Femur (tissue), 1 donor: ENCODE results near the gene PNRC1.
"Not testable (repeated sequence)": the region's sequence is repeated elsewhere in the genome, so short reads cannot be mapped to it uniquely, and the experiment has no call there.

ENCODE experiments used
- DNase-seq: peaks from one replicate; pipeline ENCODE4 v3.0.0-alpha.2; 2017

The PNRC1 gene

DNA sequence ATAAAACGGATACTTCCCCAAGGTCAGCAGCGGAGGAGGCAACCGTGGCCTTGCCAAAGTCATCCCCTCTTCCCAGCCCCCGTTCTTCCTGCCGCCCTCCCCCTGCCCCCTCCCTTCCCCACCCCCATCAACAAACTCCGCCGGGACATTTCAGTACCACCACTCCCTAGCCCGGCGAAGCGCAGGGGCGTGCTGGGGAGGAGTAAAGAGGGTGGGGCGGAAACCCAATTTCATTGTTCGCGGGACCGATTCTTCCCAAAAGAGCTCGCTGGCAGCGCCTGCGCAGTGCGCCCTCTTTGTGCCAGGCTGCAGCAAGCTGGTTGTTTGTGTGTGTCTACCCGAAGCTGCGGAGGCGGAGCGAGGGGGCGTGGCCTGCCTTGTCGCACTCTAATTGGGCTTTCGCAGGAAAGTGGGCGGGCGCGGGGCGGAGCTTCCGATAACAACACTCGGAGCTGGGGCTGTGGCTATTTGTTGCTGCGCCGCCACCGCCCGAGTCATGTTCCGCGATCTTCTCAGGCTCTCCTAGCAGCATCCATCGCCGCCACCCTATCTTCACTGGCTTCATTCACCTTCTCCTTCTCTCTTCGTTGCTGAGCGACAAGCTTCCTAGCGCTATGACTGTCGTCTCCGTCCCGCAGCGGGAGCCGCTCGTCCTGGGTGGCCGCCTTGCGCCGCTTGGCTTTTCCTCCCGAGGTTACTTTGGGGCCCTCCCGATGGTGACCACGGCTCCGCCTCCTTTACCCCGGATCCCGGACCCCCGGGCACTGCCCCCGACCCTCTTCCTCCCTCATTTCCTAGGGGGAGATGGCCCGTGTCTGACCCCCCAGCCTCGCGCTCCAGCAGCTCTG lies at the start of gene PNRC1:
Gene PNRC1, plus strand, starts transcription at position 471 of the 848 bp plus-strand sequence. Its CDS starts 144 bp downstream, at position 615.
- peak; percentile 100 for DNase-seq

DNA sequence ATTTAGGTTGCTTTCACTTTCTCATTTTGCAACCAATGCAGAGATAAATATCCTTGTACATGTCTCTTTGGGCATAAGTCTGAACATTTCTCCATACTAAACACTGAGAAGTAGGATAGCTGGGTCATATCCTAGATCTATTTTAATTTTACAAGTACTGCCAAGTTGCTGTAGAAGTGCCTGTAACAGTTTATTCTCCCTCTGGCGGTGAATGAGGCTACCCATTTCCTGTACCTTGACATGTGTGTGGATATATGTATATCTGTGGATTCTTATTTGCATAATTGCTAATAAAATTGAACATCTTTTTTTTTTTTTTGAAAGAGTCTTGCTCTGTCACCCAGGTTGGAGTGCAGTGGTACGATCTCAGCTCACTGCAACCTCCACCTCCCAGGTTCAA lies 48.0 kb upstream of the PNRC1 start:
- no peak for DNase-seq

- DNase-seq: no peak
These were observed 47.1 kb upstream of the PNRC1 start for GRCh38 chr6:89033461-89033860.

DNA sequence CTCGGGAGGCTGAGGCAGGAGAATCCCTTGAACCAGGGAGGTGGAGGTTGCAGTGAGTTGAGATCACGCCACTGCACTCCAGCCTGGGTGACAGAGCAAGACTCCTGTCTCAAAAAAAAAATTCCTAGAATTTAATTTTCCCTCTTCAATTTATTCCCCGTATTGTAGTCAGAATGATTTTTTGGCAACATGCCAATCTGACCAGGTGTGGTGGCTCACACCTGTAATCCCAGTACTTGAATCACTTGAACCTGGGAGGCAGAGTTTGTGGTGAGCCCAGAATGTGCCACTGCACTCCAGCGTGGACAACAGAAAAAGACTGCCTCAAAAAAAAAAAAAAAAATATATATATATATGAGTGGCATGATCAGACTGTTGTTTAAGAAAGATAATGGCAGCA lies 46.4 kb upstream of the PNRC1 start:
- DNase-seq: not testable (repeated sequence)

DNA sequence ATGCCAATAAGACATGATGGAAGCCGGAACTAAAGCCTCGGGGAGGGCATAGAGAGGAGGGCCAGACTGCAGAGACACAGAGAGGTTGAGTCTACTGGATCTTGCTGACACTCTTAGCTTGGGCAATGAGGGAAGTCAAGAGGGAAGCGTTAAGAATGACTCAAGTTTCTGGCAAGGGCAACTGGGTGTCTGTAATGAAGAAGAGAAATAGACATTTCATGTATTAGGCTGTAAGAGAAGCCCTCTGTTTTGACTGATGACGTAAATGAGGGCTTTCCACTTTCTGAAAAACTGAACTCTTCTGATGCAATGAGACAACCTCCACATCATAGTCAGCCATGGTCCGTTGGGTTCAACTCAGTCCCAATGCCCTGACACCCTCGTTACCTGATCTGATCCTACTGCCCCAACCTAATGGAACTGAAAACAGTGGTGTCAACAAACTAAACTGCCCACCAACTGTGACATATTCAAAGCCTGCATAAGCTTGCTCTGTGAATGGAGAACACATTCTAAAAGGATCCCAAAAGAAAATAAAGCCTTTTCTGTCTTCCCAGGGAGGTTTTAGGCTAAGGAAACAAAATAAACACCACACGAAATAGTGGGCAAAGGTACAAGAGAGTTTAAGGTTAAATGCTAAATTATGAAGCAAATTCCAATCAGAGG lies 45.8 kb upstream of the PNRC1 start:
- peak; percentile 32 for DNase-seq

GRCh38 chr6:89035252-89036101 lies 45.1 kb upstream of the PNRC1 start:
- peak; percentile 79 for DNase-seq

DNA sequence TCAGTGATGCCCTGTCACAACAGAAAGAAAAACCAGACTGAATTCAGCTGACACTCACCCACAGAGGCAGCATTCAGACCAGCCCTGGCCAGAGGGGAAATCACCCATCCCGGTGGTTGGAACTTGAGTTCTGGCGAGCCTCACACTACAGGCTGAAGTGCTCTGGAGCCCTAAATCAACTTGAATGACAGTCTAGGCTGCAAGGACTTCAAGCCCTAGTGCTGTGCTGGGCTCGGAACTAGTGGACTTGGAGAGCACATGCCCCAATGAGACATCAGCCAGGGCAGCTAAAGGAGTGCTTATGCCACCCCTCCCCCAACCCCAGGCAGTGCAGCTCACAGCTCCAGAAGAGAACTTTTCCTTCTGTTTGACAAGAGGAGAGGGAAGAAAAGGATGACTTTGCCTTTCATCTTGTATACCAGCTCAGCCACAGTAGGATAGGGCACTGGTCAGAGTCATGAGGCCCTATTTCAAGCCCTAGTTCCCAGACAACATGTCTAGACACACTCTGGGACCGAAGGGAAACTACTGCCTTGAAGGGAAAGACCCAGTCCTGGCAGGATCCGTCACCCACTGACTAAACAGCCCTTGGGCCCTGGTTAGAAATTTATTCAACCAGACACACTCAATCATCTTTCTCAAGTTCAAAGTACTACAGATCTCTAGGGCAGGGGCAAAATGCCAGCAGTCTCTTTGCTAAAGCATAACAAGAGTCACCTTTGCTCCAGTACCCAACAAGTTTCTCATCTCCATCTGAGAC lies 43.2 kb upstream of the PNRC1 start:
- no peak for DNase-seq

DNA sequence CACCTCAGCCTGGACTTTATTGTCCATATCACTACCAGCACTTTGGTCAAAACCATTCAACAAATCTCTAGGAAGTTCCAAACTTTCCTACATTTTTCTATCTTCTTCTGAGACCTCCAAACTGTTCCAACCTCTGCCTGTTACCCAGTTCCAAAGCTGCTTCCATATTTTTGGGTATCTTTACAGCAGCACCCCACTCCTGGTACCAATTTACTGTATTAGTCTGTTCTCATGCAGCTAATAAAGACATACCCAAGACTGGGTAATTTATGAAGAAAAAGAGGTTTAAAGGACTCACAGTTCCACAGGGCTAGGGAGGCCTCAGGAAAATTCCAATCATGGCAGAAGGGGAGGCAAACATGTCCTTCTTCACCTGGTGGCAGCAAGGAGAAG lies 42.7 kb upstream of the PNRC1 start:
- DNase-seq: not testable (repeated sequence)

DNA sequence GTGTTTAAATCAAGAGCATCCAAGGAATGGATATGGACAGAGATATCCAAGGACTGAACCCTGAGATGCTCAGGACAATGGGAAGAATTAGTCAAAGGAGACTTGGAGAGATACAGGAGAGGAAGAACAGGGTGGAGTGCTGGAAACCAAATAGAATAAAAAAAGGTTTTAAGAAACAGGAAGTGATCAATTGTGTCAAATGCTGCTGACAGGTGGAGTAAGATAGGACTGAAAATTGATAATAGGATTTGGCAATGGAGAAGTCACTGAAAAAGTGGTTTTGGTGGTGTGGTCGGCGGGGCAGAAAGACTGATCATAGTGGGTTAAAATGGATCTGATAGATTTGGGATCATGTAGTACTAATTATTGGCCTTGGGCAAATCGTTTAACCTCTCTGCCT lies 37.9 kb upstream of the PNRC1 start:
- no peak for DNase-seq

GRCh38 chr6:89044328-89045010 lies 36.1 kb upstream of the PNRC1 start:
- no peak for DNase-seq

- DNase-seq: no peak
These were observed 35.6 kb upstream of the PNRC1 start for GRCh38 chr6:89045011-89045387.

DNA sequence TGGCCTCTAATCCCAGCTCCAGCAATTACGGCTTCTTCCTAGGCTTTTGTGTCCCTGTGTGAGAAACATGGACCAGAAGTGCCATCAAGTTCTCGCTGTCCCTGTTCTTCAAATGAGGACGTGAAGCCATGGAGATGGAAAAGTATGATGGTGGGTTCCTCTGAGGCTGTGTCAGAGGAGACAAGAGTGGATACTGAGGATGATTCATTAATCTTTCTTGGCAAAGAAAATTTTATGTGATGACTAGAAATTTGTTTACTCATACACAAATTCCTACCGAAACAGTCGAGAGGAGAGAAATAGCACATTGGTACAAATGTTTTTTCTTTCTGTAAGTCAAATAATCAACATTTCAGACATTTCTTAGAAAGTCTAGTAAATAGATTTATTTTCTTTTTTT lies 35.0 kb upstream of the PNRC1 start:
- DNase-seq: no peak

DNA sequence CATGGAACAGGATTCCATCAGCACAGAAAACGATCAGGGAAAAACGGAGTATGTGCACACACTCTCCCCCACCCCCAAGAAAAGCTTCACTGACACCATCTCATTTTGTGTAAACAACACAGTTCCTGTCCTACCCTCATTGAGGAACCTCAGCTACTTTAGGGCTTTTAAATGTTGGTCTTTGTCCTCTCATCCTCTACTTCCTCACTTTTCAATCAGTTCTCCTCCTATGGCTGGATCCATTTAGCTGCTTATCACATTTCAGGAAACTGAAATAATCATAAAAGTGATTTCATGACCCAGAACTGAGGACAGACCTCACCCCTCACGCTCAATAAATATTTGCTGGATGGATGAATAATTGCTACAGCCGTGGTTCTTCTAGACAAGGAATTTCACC lies 33.1 kb upstream of the PNRC1 start:
- no peak for DNase-seq

DNA sequence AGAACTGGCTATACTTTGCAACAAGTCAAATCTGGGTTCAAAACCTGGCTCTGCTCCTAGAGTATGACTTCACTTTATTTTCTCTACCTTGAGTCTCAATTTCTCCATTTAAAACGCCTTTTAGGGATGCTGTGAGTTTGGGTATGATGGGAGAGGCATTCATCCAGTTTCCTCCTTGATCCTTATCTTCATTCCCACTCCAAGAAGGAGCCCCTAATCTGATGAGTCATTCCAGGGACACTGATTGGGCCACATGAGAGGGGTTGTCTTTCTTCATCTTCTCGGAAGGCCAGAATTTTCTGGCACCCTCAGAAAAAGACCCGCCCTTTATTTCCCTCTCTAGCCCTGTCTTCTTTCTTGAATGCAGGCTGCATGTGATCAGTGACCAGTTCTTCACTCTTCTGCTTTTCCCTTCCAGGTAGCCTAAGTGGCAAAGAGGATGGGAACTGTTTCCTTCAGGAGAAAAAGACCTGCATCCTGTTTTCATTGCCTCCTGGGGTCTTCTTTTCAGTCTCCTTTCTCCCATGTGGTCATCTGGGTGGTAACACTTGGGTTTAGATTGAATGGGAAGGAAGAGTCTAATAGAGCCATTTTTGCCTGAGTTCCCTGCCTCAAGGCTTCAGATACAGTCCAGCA lies 32.1 kb upstream of the PNRC1 start:
- DNase-seq: no peak

GRCh38 chr6:89048985-89049384 lies 31.6 kb upstream of the PNRC1 start:
- peak; percentile 53 for DNase-seq

DNA sequence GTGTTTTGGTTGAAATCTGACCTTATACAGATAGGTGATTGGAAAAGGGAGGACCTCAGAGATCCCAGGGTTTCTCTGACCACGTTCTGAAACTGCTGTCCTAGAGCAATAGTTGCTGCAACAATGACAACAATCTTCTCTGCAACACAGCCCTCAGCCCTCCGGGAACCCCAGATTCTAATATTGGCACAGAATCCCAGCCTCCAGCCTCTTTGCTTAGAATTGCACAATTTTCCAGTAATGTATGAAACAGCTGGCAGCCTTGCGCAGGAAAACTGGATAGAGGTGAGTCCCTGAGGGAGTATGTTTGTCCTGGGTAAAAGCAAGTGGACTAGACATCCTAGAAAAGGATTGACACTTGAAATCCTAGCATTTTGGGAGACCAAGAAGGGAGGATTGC lies 30.4 kb upstream of the PNRC1 start:
- peak; percentile 57 for DNase-seq

GRCh38 chr6:89050697-89051096 lies 29.9 kb upstream of the PNRC1 start:
- DNase-seq: no peak

GRCh38 chr6:89051676-89052075 lies 28.9 kb upstream of the PNRC1 start:
- no peak for DNase-seq

DNA sequence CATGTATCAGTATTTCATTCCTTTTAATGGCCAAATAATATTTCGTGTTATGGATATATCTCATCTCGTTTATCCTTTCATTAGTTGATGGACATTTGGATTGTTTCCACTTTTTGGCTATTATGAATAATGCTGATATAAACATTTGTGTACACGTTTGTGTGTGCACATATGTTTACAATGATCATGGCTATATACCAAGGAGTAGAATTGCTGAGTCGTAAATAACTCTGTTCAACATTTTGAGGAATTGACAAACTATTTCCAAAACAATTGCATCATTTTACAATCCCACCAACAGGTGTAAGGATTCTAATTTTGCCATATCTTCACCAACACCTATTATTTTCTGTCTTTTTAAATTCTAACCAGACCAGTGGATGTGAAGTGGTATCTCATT lies 26.3 kb upstream of the PNRC1 start:
- no peak for DNase-seq

GRCh38 chr6:89057759-89058158 lies 22.8 kb upstream of the PNRC1 start:
- no peak for DNase-seq

DNA sequence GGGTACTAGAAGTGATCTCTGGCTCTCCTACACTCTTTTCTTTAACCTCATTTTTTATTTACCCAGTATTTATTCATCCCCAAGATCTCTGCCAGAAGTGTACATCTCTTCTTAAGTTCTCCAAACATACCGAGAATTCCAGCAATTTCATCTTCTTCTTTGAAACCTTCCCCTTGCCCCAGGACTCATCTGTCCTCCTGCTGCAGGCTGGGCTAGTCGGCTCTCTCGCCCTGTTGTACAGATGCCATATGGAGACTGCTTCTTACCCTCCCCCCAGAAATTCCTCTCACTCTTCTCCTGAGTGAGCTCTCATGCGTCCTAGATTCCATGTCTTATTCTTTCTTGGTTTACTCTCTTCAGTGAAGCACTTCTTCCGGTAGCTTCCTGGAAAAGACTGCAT lies 21.9 kb upstream of the PNRC1 start:
- no peak for DNase-seq

DNA sequence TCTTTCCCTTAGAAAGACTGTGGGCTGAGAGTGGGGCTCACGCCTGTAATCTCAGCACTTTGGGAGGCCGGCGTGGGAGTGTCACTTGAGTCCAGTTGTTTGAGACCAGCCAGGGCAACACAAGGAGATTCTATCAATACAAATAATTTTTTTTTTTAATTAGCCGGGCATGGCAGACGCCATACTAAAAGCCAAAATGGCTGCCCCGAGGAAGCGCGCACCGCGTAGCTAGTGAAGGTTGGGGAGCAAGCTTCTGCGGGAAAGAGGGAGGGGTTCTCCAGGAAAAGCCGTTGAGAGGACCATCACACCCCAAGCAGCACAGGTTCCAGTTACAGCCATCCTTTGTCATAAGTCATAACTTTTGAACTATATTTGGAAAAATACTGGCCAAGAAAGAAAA lies 21.3 kb upstream of the PNRC1 start:
- DNase-seq: no peak
